HG02678 (cell line): ENCODE data around the gene HEPHL1.

Experiments
- ATAC-seq: cut with Tn5 transposase; IDR thresholded peaks from one replicate; pipeline ENCODE4 v1.9.1; 2021; ENCODE audit warnings: mild to moderate bottlenecking, moderate library complexity; ENCODE audit not compliant: unreplicated experiment

The HEPHL1 gene

GRCh38 chr11:94017446-94017845 is 3.7 kb upstream of the HEPHL1 start:
- ATAC-seq: no peak

GRCh38 chr11:94018721-94019120 is 2.4 kb upstream of the HEPHL1 start:
- no peak for ATAC-seq

GRCh38 chr11:94023856-94024255 is 2.7 kb downstream of the HEPHL1 start:
- ATAC-seq: no peak

GRCh38 chr11:94024547-94024946 is 3.4 kb downstream of the HEPHL1 start:
- ATAC-seq: no peak

- no peak for ATAC-seq
These were observed 4.7 kb downstream of the HEPHL1 start for GRCh38 chr11:94025690-94026394.

- no peak for ATAC-seq
These were observed 6.1 kb downstream of the HEPHL1 start for GRCh38 chr11:94027210-94027609.

GRCh38 chr11:94028436-94028835 is 7.3 kb downstream of the HEPHL1 start:
- no peak for ATAC-seq

GRCh38 chr11:94030059-94030458 is 8.9 kb downstream of the HEPHL1 start:
- no peak for ATAC-seq

GRCh38 chr11:94031625-94032024 is 10.5 kb downstream of the HEPHL1 start:
- ATAC-seq: no peak

GRCh38 chr11:94032066-94032465 is 10.9 kb downstream of the HEPHL1 start:
- ATAC-seq: no peak

GRCh38 chr11:94032725-94033124 is 11.6 kb downstream of the HEPHL1 start:
- ATAC-seq: no peak

- ATAC-seq: no peak
These were observed 13.1 kb downstream of the HEPHL1 start for GRCh38 chr11:94034207-94034606.

GRCh38 chr11:94036096-94036495 is 14.9 kb downstream of the HEPHL1 start:
- ATAC-seq: no peak

GRCh38 chr11:94043241-94043640 is 22.1 kb downstream of the HEPHL1 start:
- no peak for ATAC-seq

GRCh38 chr11:94046796-94047195 is 25.6 kb downstream of the HEPHL1 start:
- no peak for ATAC-seq

- no peak for ATAC-seq
These were observed 27.0 kb downstream of the HEPHL1 start for GRCh38 chr11:94048032-94048709.

GRCh38 chr11:94049351-94049750 is 28.2 kb downstream of the HEPHL1 start:
- no peak for ATAC-seq

- ATAC-seq: no peak
These were observed 37.5 kb downstream of the HEPHL1 start for GRCh38 chr11:94058630-94059029.

- no peak for ATAC-seq
These were observed 37.9 kb downstream of the HEPHL1 start for GRCh38 chr11:94059065-94059464.

GRCh38 chr11:94060401-94060800 is 39.2 kb downstream of the HEPHL1 start:
- no peak for ATAC-seq

- ATAC-seq: no peak
These were observed 41.2 kb downstream of the HEPHL1 start for GRCh38 chr11:94062360-94062759.

- ATAC-seq: no peak
These were observed 45.8 kb downstream of the HEPHL1 start for GRCh38 chr11:94066901-94067429.
